Measurements from ENCODE around the gene SETBP1.
A peak's percentile ranks its signal among the peaks of the same experiment; 100 is the strongest.

The SETBP1 gene

DNA sequence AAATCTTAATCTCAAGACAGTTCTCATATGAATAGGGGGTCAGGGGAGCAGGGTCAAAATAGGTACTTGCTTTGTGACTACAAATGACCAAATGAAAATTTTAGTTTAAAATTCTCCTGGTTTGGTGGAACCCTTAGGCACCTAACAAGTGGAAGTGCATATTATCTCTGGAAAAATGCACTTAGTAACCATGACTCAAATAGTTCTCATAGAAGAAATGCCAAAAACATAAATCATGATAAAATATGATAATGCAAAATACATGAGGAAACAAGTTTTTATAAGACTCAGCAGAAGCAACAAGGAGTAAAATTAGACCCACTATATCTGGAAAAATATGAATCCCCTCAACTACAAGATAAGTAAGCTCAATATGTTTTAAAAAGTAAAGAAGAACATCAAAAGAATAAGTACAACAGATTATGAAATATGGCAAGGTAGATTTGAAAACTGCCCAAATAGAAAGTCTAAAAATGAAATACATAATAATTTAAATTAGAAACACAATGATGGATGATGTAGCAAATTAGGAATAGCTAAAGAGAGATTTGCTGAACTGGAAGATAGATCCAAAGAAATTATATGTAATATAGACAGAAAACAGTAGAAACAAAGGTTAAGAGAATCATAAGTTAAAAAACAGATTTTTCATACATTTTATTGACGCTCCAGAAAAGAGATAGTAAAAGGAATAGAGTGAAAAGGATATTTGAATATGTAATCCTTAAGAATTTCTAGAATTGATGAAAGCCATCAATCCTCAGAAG lies 308.3 kb downstream of the SETBP1 start:
- FAIRE-seq: no peak
- no peak for DNase-seq (ENCODE audit: insufficient read length, low spot score)

DNA sequence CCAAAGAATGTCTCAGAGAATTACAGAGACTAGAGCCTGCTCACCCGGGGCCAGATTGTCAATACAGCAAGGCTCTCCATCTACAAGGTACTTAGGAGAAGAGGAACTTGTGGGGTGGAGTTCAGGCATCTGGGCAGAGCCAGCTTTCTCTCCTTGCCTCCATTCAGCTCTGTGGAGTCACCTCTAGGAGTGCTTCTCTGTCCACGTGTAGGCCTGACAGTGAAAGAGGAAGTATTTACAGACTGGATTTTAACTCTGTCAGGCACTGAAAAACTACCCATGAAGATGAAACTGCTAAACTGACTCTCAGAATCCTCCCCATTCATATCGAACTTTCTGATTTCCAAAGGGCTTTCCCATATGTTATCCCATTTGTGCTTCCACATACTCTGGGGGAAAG lies 315.6 kb downstream of the SETBP1 start:
- FAIRE-seq: peak; percentile 54
- DNase-seq (ENCODE audit: insufficient read length, low spot score): no peak

DNA sequence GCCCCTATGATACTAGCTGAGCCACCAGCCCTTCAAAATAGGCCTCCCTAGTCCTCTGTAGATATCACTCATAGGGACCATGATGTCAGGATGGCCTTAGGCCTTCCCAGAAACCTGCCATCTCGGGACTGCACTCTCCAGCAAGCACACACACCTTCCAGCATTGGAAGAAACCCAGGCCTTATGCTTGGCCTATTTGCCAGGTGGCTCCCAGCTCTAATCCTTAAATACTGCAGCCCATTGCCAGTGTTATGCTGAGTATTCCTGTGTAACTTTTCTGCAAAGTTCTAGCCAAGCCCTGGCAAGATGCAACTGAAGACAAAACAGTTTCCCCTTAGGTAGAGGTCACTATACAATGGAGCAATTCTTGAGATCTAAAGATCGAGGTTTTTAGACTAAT lies 316.5 kb downstream of the SETBP1 start:
- FAIRE-seq: no peak

DNA sequence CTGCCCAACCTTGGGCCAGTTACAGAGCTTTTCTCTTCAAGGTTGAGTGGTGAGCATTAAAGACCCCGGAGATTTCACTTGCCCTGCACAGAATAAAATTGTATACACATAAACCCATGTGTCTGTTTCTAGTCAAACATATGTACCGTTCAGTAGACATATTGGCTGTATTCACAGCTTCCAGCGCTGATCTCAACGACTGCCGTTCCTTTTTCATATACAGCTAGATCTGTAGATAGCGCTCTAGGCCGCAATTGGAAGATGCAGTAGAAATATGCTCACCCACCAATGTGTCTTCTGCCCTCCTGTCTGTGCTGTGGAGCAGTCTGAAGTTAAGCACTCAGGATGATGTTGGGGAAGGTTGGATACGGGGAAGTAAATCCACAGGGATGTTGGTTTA lies 317.7 kb downstream of the SETBP1 start:
- FAIRE-seq (no peak), DNase-seq (ENCODE audit: insufficient read length, low spot score) (no peak)

More for the DNA sequence above, 316.5 kb downstream of the SETBP1 start:
- DNase-seq (ENCODE audit: insufficient read length, low spot score): no peak

DNA sequence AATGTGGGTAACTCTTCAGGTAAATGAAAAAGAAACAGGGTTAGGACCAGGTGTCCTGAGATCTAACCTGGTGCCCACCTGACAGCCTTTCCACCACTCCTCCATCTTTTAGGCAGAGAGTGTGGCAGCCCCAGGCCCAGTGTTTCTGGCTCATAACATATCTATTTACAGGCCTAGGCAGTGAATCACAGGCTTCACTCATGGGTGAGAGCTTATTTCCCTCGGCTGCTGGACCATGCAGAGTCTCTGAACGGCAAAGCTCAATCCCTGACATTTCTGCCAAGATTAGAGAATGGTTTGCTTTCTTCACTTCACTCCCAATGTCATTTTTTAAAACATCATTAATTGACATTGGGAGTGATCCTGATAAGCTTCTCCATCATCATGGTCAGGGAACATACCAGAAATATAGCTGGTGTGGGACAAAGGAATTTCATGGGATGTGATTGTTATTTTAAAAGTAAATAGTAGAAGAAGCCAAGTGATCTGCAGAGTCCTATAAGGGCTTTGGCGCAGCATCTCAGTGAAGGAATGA lies 323.9 kb downstream of the SETBP1 start:
- DNase-seq (ENCODE audit: insufficient read length, low spot score): no peak
- no peak for FAIRE-seq

DNA sequence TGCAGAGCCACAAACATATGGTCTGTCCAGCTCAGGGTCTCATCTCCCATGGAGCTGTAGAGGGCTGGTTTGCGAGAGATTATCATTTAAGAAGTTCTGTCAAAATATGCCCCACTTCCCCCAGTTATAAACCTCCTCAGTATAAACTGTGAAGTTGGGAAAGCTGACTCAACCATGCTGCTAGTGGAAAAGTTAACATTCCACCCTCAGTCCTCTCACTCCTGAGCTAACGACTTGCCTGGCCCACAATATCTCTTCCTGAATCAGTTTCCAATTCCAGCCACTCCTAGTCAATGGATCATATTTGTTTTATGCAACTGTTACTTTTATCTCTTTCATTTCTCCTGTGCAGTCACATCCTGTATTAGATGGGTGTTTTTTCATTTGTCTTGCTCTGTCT lies 326.2 kb downstream of the SETBP1 start:
- FAIRE-seq (no peak), DNase-seq (ENCODE audit: insufficient read length, low spot score) (no peak)

DNA sequence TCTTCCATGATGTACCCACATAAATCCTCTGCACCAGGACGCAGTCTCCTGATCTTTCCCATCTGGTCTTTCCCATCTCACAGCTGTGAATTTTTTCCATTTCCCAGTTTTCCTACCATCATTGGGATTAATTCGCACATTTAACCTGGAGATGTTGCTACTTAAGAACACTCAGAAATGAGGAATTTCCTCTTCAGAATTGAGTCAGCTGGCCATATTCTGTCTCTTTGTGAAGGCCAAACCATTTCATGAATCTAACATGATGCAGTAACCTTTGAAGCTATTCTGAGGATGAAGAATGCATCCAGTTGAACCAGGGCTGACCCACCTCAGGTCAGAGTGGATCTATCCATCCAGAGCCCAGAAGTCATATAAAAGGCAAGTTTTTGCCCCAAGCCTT lies 326.8 kb downstream of the SETBP1 start:
- FAIRE-seq: no peak
- no peak for DNase-seq (ENCODE audit: insufficient read length, low spot score)

DNA sequence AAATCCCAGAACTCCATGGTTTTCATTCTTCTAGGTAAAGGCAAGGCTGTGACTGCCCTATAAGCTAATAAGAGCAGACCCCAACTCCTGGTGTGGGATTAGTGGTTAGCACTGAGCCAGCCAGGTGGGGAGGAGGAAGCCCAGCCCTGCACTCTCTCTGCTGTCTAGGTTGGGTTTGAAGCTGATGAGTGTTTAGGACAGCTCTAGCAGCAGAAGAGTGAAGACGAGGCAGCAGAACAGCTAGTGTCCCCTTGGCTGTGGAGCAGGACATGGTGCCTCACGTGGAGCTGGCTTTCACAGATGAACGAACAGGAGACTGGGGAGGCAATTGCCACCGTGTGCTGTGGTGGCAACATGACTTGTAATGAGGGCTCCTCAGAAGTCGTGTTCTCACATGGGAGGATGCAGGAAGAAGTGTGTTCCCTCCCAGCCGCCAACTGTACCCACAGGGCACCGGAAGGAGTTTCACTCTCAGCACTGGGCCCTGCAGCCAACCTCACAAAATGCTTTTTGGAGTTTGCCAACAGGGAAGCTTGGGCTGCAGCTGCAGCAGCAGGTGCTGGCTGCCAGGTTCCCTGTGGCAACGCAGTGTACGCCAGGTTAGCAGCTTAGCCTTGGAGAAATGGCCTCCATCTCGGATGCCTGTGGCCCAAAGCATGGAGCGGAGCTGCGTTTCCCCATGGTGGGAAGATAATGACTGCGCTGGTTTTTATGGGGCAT lies 328.2 kb downstream of the SETBP1 start:
- FAIRE-seq (no peak), DNase-seq (ENCODE audit: insufficient read length, low spot score) (no peak)

DNA sequence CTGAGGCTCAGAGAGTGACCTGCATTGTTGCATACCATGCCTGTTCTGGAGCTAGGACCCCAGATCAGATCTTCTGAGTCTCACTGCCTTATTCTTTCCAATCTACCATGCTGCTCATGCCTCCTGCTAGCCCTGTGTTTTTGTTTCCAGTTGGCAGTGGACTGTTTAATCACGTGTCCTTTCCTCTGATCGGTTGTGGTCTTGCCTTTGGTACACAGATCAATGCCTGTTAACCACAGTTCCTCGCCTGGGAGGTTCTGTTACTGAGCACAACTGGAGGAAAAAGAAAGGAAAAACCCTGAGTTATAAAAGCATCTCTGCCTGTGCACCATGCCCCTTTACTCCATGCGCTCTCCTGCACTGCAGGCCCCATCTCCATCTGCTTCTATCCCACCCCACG lies 329.1 kb downstream of the SETBP1 start:
- no peak for FAIRE-seq
- no peak for DNase-seq (ENCODE audit: insufficient read length, low spot score)

DNA sequence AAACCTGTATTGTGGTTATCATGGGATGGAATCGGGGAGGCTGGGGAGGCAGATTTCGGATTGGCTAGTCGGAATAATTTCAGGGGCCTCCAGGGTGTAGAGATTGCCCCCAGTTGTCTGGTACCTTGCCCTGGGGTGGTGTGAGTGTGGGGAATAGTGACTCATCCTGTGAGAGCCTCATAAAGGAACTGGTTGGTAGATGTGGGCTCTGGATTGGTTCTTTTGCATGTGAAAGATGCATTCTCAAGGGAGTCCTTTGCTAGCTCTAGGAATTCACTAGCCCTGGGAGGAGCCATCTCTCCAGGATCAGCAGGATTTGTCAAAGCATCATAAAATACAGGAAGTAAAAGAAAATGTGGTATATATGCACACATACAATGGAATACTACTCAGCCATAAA lies 331.6 kb downstream of the SETBP1 start:
- no peak for DNase-seq (ENCODE audit: insufficient read length, low spot score)
- no peak for FAIRE-seq

DNA sequence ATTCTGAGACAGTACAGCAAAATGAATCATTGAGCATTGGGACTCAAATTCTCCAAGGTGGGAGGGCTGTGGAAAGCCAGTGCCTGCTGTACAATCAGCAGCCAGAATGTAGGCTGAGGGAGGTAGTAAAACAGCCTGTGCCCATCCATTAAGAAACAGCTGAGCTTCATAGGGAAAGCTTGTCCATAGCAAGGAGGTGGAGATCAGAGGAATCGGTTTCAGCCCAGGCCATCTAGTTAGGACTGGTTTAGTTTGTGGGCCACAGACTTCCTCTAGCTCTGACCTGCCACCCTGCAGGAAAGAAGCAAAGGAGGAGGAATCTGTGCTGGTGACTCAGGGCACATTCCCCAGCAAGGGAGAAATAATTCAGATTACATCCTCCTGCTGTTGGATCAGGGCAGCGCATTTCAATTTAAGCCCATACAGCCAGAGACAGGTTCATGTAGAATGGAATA lies 333.4 kb downstream of the SETBP1 start:
- DNase-seq (ENCODE audit: insufficient read length, low spot score) (no peak), FAIRE-seq (no peak)

DNA sequence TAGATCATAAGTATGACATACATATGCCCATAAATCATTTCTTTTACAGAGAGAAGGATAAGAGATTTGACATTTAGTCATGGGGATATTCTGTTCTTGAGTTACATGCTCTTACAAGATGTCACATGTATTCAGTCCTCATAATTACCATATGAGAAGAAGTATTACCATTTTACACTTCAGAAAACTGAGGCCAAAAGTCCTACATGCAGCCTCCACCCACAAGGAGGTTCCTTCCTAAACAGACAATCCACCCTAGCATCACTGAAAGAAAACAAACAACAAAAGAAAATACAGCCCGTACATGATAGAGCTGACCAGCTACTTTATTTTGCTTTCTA lies 335.1 kb downstream of the SETBP1 start:
- FAIRE-seq (no peak), DNase-seq (ENCODE audit: insufficient read length, low spot score) (no peak)

DNA sequence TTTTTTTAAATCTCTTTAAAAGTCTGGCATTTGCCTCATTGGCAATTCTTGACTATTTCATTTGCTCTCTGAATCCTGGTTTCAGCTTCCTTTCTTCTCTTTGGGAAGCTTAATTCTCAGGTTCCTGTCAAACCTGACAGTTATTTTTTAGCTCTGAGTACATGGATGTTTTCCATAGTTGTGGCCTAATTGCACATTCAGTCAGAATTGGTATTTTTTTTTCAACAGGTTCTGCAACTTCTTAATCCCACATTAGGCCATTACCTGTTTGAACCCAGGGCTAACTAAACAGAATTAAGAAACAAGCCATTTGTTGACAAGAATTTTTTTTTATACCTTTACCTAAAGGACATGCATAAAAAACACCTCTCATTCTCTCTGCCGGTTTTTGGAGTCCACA lies 338.8 kb downstream of the SETBP1 start:
- FAIRE-seq (no peak), DNase-seq (ENCODE audit: insufficient read length, low spot score) (no peak)

DNA sequence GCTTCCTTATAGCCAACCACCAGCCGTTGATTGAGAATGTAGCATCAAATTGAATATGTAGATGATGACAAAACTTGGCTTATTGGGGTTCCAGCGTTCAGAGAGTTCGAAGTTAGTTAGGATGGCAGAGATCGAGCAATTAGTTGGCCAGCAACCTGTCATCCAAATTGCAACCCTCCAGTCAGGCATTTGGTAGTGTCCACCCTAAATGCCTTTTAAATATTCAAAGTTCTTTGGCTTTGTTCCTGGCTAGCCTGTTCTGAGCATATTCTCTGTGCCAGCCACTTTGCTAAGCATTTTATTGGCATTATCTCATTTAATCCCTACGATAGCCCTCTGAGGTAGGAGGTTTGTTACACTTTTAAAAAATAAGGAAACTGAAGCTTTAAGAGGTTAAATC lies 342.8 kb downstream of the SETBP1 start:
- DNase-seq (ENCODE audit: insufficient read length, low spot score): no peak

DNA sequence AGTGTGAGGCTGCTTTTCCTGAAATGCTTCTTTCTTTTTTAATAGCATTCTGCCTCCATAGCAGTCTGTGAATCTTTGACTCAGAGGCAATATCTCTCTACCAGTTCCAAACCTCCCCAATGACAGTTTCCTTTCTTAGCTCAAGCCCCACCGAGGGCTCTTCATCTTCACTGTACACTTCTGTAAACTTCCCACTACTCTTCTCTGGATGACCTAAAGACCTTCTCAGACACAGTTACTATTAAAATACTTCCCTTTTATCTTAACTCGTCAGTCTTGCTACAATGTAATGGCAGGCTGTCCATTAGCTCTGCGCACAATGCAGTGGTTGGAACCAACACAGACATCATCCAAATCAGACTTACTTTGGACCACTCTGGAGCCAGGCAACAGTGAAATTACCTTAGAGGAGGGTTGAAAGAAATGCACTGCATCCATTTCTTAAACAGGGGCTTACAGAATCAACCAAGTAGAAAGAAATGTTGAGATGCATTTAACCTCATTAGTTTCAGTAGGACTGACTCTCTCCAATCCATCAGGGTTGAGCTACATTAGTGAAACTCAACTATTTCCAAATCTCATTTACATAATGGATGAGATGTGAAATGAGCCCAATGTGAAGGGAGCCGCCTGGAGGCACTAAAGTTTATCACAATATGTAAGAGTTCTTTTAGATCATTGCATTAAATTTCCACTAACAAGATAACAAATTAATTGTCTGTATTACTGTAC lies 343.8 kb downstream of the SETBP1 start:
- DNase-seq (ENCODE audit: insufficient read length, low spot score) (no peak), FAIRE-seq (no peak)

More for the DNA sequence above, 342.8 kb downstream of the SETBP1 start:
- no peak for FAIRE-seq

DNA sequence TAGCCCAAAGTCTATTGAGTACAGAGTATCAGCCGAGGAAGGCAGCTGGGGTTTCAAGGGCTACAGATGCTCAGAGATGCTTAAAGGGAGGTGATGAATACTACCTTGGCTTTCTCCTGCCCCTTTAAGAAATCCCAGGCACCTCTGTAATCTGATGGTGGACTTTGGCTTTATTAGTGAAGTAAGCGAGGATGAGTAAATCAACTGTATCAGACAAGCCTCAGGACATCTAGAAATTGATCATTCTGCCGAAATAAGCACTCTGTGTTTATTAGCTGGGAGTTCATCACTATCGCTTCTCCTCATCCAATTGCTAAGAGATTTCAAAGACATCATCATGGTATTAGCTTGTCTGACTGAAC lies 344.4 kb downstream of the SETBP1 start:
- FAIRE-seq: no peak
- no peak for DNase-seq (ENCODE audit: insufficient read length, low spot score)

DNA sequence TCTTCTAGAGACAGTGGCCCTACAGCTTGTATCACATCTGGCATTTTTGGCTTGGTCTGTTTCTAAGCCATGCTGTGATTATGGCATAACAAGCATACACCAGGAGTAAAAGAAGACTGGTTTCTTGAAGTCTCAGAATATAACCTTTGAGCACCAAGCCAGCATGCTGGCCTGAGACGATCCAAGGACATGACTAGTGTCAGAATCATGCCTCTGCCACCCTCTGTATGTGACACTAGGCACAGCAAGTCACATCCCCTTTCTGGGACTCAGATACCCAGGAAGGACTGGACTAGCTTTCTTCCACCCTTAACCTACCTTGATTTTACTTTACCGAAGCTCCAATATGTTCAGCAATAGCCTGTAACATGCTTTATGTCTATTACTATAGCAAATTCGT lies 345.5 kb downstream of the SETBP1 start:
- DNase-seq (ENCODE audit: insufficient read length, low spot score): no peak

DNA sequence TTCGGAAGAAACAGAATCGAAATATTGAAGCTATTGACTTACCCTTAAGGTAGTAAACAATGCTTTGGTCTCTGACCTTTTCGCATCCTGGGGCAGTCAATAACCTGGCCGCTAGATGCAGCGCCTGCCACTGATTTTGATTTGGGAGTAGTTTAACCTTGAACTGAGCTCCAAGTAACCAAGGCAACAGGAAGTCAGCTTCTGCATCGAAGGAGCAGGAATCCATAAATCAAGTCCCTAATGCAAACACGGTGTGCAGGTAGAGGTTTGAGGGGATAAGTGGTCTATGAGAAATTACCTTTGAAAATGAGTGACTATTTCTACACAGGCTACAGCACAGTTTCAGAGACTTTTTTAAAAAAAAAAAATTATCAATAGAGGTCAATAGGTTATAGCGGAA lies 353.5 kb downstream of the SETBP1 start:
- FAIRE-seq (no peak), DNase-seq (ENCODE audit: insufficient read length, low spot score) (no peak)

More for the DNA sequence above, 345.5 kb downstream of the SETBP1 start:
- no peak for FAIRE-seq

DNA sequence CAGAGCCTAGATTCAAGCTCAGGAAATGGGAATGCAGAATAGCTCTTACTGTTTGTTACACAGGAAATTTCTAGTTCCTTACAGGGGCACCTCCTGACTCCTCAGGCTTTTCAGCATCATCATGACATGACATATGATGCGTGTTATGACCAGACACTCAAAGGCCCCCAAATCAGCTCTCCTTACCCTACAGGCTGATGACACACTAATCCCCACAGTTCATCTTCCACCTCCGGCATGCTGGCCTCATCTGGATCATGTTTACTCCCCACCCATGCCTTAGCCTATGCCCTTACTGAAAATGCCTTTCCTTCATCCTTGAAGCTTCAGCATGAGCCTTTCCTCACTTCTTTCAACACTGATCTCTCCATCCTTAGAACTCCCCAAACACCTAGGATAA lies 356.9 kb downstream of the SETBP1 start:
- FAIRE-seq: no peak
- no peak for DNase-seq (ENCODE audit: insufficient read length, low spot score)

DNA sequence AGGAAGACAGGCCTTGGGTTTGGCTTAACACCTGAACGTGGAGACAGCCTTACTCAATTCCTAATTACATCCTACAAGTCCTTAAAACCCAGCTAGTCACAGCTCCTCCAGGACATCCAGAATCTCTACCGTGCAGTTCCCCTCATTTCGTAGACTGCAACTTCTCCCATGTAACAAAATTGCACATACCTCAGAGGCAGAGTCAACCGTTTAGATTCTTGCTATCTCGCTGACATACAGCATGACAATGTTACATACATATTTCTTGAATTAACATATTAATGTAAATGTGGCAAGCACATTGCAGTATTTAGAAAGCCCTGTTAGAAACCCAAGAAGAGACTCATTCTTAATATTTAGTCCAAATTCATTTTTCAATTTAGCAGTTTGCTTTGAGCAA lies 358.7 kb downstream of the SETBP1 start:
- FAIRE-seq: no peak
- no peak for DNase-seq (ENCODE audit: insufficient read length, low spot score)

DNA sequence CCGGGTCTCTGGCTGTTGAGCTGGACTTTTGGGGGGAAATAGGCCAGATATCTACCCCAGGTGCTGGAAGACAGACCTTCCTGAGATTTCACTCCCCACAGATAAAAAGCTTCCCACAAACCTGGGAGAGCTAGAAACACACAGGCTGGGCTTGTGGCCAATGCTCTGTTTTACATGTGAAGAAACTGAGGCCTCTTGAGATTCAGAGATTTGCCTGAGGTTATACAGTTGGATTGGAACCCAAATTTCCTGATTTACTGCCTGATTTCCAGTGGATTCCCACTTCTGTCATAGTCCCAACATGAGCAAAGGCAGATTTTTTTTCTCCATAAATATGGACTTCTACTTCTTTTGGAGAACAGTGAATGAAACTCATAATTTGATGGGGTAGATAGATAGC lies 360.2 kb downstream of the SETBP1 start:
- no peak for DNase-seq (ENCODE audit: insufficient read length, low spot score)
- no peak for FAIRE-seq

DNA sequence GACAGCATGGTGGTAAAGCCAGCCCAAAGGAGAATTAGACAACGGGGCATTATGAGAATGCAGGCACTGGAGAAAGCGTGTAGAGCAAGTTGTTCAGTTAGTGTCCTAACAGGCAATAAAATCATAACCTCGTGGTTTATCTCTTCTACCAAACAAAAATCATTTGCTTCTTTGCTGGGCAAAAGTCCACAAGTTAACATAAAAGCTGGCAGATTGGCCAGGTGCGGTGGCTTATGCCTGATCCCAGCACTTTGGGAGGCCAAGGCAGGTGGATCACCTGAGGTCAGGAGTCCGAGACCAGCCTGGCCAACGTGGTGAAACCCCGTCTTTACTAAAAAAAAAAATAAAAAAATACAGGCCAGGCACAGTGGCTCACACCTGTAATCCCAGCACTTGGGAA lies 364.1 kb downstream of the SETBP1 start:
- FAIRE-seq (no peak), DNase-seq (ENCODE audit: insufficient read length, low spot score) (no peak)

Data from GM19239 (cell line).